HG03280 (cell line): ENCODE results near the gene DUXA.
"Not testable (repeated sequence)": the region's sequence is repeated elsewhere in the genome, so short reads cannot be mapped to it uniquely, and the experiment has no call there.

Experiments used
- ATAC-seq: cut with Tn5 transposase; IDR thresholded peaks from one replicate; pipeline ENCODE4 v1.9.1; 2021; ENCODE audit warnings: mild to moderate bottlenecking, moderate library complexity; ENCODE audit not compliant: unreplicated experiment

DUXA gene

GRCh38 chr19:57167385-57167784 lies at the start of gene DUXA:
DUXA (minus strand) TSS chr19:57167485; CDS start chr19:57167443, 42 bp downstream.
- no peak for ATAC-seq

- ATAC-seq, result no peak
These were observed 44.8 kb upstream of the DUXA start for GRCh38 chr19:57212109-57212508.

GRCh38 chr19:57210381-57210780 lies 43.1 kb upstream of the DUXA start:
- no peak for ATAC-seq

GRCh38 chr19:57202160-57202559 lies 34.9 kb upstream of the DUXA start:
- ATAC-seq, result no peak

GRCh38 chr19:57197874-57198273 lies 30.6 kb upstream of the DUXA start:
- ATAC-seq, result not testable (repeated sequence)

GRCh38 chr19:57192993-57193392 lies 25.7 kb upstream of the DUXA start:
- ATAC-seq, result no peak

- no peak for ATAC-seq
These were observed 24.8 kb upstream of the DUXA start for GRCh38 chr19:57192077-57192420.

- ATAC-seq, result peak; percentile 91
These were observed 24.1 kb upstream of the DUXA start, which contains the start of gene ZNF264 for GRCh38 chr19:57191141-57192076. ZNF264 (plus strand) TSS chr19:57191500; CDS start chr19:57191914, 414 bp downstream.

GRCh38 chr19:57190301-57190700 lies 23.0 kb upstream of the DUXA start:
- no peak for ATAC-seq

- ATAC-seq, result no peak
These were observed 4.3 kb upstream of the DUXA start for GRCh38 chr19:57171551-57172081.

- no peak for ATAC-seq
These were observed 1.4 kb downstream of the DUXA start for GRCh38 chr19:57165846-57166245.

GRCh38 chr19:57161985-57162539 lies 5.2 kb downstream of the DUXA start:
- ATAC-seq, result no peak

GRCh38 chr19:57152921-57153320 lies 14.4 kb downstream of the DUXA start:
- ATAC-seq, result no peak

- ATAC-seq, result no peak
These were observed 25.6 kb downstream of the DUXA start for GRCh38 chr19:57141699-57142098.

- no peak for ATAC-seq
These were observed 31.5 kb downstream of the DUXA start for GRCh38 chr19:57135797-57136196.

- not testable (repeated sequence) for ATAC-seq
These were observed 39.9 kb downstream of the DUXA start for GRCh38 chr19:57127403-57127802.

GRCh38 chr19:57123882-57124281 lies 43.4 kb downstream of the DUXA start:
- no peak for ATAC-seq

GRCh38 chr19:57118848-57119247 lies 48.4 kb downstream of the DUXA start:
- no peak for ATAC-seq

GRCh38 chr19:57113501-57113900 lies 53.8 kb downstream of the DUXA start:
- not testable (repeated sequence) for ATAC-seq

- ATAC-seq, result no peak
These were observed 56.0 kb downstream of the DUXA start for GRCh38 chr19:57111329-57111644.

GRCh38 chr19:57110592-57111328 lies 56.5 kb downstream of the DUXA start:
- ATAC-seq, result no peak
